GM10266 (cell line): ENCODE measurements around the gene INTS3.
"Not testable (repeated sequence)": the region's sequence is repeated elsewhere in the genome, so short reads cannot be mapped to it uniquely, and the experiment has no call there.

ENCODE experiments used
- DNase-seq: peaks from one replicate; pipeline ENCODE4 v3.0.0; 2012; ENCODE audit errors: extremely low spot score
- TF ChIP-seq, protein P1 (sequence below): IDR thresholded peaks from 2 replicates; pipeline ENCODE4 v1.5.1; 2012; ENCODE audit warnings: mild to moderate bottlenecking, low read depth; ENCODE audit not compliant: control insufficient read depth, insufficient read depth; ENCODE audit errors: missing control alignments

INTS3 gene

DNA sequence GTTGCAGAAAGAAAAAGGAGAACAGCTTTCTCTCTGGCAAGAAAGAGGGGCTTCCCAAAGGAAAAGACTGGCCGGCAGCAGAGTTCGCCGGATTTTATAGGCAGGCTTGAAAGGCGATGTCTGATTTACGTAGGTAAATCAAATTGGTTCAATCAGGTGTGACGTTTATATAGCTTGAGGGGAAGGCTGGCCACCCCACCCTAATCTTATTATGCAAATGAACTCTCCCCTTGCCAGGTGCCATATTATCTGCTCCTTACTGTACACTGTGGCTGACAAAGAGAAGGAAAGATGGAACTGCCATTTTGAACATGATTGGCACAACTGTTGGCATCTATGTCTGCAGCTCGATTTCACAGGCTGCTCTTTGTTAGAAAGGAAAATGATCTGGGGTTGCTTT is 16.8 kb upstream of the INTS3 start:
- TF ChIP-seq, protein P1, sequence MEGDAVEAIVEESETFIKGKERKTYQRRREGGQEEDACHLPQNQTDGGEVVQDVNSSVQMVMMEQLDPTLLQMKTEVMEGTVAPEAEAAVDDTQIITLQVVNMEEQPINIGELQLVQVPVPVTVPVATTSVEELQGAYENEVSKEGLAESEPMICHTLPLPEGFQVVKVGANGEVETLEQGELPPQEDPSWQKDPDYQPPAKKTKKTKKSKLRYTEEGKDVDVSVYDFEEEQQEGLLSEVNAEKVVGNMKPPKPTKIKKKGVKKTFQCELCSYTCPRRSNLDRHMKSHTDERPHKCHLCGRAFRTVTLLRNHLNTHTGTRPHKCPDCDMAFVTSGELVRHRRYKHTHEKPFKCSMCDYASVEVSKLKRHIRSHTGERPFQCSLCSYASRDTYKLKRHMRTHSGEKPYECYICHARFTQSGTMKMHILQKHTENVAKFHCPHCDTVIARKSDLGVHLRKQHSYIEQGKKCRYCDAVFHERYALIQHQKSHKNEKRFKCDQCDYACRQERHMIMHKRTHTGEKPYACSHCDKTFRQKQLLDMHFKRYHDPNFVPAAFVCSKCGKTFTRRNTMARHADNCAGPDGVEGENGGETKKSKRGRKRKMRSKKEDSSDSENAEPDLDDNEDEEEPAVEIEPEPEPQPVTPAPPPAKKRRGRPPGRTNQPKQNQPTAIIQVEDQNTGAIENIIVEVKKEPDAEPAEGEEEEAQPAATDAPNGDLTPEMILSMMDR, result no peak
- DNase-seq, result no peak

DNA sequence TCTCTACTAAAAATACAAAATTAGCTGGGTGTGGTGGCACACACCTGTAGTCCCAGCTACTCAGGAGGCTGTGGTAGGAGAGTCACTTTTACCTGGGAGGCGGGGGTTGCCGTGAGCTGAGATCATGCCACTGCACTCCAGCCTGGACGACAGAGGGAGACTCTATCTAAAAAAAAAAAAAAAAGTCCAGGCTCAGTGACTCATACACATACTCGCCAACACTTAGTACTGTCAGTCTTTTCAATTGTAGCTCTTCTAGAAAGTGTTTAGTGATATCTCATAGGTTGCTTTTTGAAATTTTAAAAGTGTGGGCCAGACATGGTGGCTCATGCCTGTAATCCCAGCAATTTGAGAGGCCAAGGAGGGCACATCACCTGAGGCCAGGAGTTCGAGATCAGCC is 11.6 kb upstream of the INTS3 start:
- DNase-seq, result not testable (repeated sequence)

DNA sequence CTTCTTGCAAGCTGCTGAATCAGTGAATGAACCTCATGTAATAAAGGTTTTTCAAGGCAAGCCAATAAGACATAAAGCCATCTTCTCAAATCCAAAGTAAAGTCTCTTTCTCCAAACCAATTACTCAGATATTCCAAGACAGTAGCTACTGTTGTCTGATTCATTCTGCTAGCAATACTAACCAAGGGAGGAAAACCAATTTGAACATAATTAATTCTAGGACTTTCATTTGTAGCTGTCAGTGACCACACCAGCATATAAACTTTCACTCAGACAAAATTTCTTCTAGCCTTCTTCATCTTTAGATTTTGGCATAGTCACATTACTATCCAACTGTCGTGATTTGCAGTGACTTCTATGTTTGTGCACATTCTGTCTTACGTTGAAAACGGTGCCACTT is 10.5 kb upstream of the INTS3 start:
- TF ChIP-seq, protein P1, result no peak
- DNase-seq, result no peak

DNA sequence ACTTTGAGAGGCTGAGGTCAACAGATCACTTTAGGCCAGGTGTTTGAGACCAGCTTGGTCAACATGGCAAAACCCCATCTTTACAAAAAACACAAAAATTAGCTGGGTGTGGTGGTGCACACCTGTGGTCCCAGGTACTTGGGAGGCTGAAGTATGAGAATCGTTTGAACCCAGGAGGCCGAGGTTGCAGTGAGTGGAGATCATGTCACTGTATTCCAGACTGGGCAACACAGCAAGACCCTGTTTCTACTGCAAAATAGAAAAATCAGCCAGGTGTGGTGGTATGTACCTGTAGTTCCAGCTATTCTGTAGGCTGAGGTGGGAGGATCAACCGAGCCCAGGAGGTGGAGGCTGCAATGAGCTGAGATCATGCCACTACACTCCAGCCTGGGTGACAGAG is 4.2 kb upstream of the INTS3 start:
- no peak for DNase-seq

DNA sequence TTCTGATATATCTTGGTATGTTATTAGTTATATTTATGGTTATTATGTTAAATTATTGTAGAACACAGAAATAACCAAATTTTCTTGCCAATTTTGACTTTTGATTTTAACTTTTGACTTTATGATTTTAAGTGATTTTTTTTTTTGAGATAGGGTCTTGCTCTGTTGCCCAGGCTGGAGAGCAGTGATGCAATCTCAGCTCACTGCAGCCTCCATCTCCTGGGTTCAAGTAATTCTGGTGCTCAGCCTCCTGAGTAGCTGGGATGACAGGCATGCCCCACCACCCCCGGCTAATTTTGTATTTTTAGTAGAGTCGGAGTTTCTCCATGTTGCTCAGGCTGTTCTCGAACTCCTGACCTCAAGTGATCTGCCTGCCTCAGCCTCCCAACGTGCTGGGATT is 3.2 kb upstream of the INTS3 start:
- DNase-seq, result not testable (repeated sequence)

More for the DNA sequence above, 4.2 kb upstream of the INTS3 start:
- TF ChIP-seq, protein P1, result no peak

DNA sequence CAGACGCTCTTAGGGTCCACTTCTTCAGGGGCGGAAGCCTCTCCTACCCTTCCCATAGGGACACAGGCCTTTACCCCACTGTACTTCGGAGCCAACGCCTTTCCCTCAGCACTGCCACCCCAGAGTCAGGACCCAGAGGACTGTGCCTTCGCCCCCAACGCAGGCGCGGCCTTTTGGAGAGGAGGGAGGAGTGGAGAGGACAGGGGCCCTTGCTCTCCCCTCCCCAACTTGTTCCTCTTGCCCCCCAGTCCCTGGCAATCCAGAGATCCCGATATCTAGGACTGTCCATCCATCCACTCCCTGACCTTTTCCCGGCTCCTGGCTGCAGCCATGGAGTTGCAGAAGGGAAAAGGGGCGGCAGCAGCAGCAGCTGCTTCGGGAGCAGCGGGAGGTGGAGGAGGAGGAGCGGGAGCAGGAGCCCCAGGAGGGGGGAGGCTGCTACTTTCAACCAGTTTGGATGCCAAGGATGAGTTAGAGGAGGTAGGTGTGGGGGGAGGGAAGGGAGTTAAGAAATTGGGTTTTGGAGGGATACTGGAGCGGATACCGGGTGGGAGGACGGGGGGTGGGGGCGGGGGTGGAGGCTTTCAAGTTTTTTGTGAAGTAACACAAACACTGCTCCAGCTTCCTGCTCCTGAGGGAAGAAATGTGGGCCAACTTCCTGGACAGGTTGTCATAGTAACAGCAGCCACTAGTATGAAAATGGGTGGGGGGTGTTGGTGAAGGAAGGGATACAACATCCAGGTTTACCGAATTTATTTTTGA is 636 bp downstream of the INTS3 start:
- DNase-seq, result no peak
- TF ChIP-seq, protein P1, result no peak

DNA sequence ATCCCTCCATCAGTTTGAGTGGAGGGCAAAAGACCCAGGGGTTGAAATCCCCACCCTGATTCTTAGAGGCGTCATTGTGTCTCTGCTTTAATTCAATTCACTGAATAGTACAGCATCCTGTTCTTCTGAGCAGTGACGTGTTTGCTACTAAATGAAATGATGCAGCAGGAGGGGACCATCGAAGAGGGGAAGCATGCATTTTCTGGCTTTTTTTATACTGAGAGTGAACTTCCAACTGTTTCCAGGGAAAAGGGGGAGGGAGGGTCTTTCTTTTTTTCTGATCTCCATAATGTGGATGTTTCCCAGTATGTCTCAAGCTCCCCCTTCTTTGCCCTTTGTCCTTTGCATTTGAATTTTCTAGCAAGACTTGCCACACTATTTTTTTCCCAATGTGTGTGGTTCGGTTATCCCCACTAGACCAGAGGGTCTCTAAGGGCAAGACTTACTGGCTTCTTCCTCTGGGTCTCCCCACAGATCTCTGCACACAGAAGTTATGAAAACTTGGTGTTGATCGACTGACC is 2.7 kb downstream of the INTS3 start:
- TF ChIP-seq, protein P1, result no peak
- no peak for DNase-seq

DNA sequence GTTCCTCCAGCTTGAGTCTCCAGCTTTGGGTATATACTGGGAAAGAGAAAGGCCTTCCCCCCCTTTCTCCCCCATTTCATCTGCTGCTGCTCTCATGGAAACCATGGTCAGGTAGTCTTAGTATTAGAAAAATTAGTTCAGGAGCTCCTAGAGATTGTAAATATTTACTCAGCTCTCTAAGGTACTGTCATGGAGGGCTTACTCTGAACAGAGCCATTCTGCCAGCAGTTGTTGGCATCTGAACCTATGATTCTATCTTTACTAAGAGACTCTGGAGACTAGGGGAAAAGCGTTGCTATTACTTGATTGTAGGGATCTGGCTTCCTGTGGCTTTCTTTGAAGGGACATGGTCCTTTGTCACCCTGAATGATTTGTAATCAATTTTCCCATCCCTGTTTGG is 6.1 kb downstream of the INTS3 start:
- no peak for DNase-seq
- TF ChIP-seq, protein P1, result no peak
